ENCODE measurements around the gene HOXB1.
"Not testable (repeated sequence)": the region's sequence is repeated elsewhere in the genome, so short reads cannot be mapped to it uniquely, and the experiment has no call there.

The HOXB1 gene

DNA sequence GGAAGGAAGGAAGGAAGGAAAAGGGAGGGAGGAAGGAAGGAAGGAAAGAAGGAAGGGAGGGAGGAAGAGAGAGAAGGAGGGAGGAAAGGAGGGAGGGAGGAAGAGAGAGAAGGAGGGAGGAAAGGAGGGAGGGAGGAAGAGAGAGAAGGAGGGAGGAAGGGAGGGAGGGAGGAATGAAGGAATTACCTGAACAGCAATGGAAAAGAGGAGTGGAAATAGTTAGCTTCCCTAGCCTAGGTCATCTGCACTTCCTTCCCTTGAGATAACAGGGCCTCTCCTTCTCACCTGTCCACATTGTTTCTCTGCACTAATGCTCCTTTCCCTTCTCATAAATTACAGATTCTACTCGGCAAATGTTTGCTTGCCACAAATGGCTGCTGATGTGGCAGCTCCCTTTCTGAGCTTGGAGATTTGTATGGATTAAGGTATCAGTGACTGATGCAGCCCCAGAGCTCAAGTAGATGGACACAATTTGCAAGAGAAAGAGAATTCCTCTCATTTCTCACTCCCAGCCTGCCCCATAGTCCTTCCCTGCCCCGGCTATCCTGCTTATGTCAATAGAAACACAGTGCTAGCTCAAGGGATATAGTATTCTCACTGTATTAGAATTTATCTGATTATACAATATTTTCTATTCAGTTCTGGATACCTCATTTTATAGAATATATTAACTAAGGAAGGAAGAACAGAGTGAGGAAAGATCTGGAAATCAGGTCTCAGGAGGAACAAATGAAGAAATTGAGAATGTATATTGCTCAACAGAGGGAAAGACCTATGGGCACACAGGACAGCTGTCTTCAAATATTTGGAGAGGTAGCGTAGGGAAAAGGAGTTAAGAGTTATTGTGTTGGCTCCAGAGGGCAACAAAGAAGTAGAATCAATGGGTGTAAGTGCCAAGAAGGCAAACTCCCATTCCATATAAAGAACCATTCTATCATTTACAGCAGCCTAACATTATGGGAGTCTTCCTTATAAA lies 14.6 kb downstream of the HOXB1 start:
- no peak for DNase-seq

DNA sequence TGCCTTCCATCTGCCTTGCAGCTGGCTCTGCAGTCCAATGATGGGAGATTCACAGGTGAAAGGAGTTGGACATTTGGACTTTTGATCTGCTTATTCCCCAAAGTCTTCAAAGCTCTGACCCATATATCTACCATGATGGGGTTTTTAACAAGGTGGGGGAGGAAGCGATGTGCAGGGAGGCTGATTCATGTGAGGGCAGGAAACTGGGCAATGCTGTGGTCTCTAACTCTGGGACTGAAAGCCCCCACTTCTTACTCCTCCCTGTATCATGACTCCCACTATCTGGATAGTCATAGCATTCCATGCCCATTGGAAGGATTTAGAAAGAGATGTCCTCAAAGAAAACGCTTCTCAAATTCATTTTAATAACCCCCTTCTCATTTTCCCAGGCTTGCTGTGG lies 16.3 kb downstream of the HOXB1 start:
- DNase-seq: no peak

DNA sequence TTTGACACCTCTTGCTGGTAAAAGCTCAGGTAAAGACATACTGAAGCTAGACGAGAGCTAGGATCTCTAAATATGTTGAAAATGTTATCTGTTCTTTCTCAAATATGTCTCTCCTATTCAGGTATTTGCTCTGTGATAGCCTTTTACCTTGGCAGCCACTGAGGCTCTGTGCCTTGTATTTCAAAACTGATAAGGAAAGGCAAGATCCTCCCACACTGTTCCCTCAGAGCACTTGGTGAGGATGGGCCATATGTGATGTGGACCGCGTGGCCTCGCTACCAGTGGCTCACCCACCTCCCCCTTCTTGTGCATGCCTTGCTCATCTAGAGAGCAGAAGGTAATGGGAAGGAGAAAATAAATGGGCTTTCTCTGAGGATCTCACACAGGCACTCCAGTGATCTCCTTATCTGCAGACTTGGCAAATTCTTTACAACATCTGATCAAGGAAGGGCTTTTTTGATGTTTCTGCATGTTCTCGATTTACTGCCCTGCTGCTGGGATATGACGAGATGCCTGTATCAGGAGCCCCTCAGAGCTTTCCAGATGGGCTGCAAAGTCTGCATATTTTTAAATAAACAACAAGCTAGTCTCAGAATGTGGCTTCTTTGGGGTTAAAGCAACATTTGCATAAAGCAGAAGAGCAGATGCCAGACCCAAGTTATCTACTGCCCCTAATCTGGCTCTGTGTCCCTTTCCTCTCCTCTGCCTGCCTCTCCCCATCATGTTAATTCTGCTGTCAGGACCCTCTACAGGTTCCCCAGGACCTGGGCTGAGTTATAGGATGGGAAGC lies 16.9 kb downstream of the HOXB1 start:
- DNase-seq: no peak

DNA sequence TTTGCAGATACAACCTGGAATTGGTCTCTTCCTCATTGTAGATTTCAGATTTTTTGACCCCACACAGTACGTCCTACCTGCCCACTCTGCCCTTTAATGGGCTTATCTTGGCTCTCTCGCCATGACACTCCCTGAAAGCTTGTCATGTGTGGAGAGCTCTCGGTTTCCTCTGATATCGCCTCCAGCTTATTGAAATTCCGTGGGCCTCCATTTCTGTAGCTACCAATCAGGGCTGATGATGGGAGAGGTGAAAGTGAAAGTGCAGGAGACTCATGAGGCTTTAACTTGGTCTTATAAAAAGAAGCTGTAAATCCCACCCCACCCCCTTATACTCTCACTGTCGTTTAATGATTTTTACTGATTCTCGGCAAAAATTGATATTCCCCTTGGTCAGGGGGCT lies 17.7 kb downstream of the HOXB1 start:
- DNase-seq: no peak

DNA sequence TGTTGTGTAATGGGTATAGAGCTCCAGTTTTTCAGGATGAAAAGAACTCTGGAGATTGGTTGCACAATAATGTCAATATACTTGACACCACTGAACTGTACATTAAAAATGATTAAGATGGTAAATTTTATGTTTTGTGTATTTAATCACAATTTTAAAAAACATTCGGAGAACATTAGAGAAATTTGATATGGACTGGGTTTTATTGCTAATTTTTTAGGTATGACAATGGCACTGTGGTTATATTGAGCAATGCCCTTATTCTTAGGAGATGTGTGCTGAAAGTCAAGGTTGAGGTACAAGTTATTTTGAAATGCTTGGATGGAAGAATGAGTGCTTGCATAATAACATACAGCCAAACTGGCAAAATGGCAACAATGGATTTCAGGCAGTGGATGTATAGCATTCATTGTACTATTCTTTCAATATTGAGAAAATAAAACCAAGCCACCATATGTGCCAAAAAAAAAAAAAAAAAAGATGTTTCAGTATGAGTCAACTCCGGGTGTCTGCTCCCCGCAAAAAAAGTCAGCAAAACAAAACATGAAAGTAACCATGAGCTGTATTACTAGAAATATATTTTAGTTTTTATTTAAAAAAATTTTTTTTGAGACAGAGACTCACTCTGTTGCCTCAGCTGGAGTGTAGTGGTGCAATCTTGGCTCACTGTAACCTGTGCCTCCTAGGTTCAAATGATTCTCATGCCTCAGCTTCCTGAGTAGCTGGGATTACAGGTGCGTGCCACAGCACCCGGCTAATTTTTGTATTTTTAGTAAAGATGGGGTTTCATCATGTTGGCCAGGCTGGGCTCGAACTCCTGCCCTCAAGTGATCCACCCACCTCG lies 19.8 kb downstream of the HOXB1 start:
- DNase-seq: no peak

DNA sequence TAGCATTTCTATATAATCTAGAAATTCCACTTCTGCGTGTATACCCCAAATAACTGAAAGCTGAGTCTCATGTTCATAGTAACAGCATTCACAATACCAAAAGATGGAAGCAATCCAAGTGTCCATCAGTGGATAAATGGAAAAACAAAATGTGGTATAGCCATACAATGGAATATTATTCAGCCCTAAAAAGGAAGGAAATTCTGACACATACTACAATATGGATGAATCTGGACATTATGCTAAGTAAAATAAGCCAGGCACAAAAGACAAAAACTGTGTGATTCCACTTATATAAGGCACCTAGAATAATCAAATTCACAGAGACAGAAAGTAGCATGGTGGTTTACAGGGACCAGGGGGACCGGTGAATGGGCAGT lies 20.4 kb downstream of the HOXB1 start:
- no peak for DNase-seq

DNA sequence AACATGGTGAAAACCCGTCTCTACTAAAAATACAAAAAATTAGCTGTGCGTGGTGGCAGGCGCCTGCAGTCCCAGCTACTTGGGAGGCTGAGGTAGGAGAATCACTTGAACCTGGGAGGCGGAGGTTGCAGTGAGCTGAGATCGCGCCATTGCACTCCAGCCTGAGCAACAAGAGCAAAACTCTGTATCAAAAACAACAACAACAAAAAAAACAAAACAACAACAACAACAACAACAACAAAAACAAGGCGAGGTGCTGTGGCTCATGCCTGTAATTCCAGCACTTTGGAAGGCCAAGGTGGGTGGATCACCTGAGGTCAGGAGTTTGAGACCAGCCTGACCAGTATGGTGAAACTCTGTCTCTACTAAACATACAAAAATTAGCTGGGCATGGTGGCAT lies 21.1 kb downstream of the HOXB1 start:
- not testable (repeated sequence) for DNase-seq

DNA sequence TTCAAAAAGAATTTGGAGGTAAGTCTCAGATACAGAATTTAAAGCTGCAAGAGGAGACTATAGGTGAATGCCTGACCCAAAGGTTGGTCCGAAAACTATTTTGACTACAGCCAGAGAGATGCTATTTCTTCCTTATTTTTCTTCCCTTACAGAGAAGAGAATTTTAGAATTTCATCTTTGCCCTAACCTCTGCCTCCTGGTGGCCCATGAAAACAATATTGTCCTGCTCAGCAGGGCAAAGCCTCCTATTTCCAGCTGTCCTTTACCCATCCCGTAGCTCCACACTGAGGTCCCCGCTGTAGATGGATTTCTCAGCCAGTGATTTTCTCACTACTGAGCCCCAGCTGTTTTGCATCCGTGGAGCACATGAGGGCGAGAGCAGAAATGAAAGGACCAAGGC lies 24.6 kb downstream of the HOXB1 start:
- DNase-seq: no peak

DNA sequence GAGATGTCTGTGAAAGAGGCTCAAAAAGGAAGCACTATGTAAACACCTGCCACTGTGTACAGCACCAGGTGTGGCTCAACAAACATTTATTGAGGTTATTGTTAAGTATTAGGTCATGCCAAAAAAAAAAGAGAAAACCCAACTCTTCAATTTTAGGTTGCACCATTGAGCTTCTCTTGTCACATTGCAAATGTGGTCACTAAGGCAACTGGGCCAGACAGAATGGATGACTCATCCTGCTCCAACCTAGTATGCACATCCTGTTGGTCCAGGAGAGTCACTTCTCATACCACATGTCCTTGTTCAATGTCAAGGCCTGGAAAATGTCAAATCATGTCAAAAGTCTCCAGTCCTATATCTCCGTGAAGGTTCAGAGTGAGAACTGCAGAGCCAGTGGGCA lies 25.0 kb downstream of the HOXB1 start:
- peak; percentile 25 for DNase-seq

DNA sequence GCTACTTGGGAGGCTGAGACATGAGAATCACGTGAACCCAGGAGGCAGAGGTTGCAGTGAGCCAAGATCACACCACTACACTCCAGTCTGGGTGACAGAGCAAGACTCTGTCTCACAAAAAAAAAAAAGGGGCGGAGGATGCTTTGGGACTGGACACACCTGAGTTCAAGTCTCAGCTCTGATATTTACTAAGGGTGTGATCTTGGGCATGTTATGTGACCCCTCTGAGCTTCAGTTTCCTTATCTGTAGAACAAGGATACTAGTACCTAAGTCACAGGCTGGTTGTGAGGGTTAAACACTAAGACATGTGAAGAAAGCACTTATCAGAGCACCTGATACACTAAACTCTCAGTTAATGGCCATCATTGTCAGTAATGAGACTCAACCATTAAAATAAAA lies 25.9 kb downstream of the HOXB1 start:
- no peak for DNase-seq

DNA sequence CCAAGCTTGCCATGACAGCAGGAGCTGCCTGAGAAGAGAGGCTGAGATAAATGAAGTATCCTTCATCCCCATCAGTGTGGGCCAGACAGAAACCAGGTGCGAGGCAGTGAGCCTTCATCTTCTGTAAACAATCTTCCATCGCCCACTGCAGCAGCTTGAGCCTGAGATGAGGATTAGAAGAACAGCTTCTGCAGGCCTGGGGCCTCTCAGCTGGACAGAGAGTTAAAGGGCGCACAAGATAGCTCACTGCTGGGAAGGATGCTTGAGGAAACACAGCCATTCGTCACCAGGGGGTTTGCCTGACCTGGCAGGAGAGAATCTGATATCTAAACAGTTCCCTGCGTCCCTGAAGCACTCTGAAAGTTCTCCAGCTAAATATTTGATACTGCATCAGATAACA lies 27.1 kb downstream of the HOXB1 start:
- DNase-seq: no peak

DNA sequence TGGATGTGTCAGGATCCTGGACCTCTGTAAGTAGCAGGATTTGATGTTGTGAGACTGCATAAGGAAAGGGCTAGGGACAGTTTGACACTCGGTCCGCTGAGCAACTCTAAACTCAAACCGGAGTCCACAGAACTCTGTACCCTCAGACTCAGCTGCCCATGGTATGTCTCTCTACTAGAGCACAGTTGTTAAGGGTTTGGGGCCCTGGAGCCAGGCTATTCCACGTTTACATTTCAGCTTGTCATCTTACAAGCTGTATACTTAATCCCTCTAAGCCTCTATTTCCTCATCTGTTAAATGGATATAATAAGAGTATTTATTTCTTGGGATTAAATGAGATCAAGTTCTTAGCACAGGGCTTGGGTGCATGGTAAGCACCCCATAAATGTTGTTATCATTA lies 27.9 kb downstream of the HOXB1 start:
- DNase-seq: no peak

DNA sequence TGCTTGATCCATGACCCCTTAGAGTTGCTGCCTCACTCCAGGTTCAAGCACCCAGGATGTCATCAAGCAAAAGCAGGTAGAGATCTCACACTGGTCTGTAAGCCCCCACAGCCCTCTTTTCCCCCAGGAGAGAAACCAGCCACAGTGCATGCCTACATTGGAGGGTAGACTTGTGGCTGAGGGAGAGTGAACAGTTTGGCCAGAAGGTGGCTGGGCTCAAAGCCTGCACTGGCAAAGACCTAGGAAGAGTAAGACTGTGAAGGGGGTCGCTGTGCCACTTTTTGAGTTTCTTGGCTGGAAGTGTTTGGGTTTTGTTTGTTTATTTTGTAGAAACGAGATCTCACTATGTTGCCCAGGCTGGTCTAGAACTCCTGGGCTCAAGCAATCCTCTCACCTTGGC lies 28.5 kb downstream of the HOXB1 start:
- no peak for DNase-seq

DNA sequence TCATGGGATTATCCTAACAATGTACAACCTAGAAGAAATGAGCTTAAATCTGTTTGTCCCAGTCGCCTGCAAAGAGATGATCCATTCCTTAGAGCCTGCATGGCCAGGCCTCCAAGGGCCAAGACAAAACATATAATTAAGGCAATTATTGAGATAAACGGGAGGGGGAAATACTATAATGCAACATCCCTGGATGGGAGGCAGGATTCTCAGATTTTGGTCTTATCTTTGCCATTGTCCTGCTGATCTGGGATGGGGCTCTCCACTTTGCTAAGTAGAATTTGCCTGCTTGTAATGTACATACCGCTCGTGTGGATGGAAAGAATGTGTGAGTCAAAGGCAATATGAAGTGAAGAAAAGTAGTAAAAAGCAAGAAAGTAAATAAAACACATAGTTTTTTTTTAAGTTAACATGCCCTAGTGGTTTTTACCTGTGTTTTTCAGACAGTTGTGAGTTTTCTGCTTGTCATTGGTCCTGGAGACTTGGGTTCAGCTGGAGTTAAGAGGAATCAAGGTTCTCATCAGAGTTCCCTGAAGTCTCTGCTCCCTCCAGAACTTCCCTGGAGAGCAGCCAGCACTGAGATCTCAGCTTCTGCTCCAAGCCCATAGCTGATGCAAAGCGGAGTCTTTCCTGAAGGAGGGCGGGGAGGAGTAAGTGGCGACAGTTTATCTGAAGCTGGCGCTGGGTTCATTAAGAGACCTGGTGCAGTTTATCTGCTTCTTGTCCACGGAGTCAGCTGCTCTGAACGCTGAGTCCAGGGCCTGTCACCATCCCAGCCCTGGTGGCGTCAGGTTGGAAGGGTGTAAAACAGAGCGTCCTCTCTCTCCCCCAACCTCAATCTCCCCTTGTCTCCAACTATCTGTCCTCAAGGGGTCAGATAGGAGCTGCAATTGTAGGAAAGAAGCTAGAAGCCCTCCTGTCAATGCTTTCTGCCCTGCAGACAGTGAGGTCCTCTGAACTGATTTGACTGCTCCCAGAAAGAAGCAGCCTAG lies 30.1 kb downstream of the HOXB1 start:
- no peak for DNase-seq

DNA sequence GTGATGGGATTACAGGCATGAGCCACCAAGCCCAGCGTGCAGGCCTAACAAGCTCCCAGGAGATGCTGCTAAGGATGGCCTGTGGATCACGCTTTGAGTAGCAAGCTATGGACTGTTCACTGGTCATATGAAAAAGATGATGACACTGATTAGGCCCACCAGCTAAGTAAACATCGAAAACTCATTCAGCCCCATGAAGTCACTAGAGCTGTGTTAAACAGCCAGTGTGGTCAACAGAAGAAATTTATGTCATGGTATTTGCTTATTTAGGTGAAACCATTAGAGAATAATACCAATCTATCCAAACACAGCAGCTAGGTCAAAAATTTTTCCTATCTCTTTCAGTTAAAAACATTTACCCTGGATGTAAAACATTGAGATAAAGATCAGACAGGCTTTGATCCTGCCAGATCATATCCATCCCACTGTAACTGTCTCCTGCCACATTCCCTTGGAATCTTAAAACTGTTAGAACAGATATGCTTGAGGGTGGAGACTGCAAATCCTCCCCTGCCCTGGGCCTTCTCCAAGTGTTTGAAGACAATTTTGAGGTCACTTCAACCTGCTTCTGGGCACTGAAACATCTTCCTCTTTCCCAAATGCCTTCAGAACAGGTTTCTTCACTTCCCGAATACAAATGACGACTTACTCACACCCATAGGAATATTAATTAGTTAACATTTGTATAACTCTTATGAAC lies 30.9 kb downstream of the HOXB1 start:
- no peak for DNase-seq

DNA sequence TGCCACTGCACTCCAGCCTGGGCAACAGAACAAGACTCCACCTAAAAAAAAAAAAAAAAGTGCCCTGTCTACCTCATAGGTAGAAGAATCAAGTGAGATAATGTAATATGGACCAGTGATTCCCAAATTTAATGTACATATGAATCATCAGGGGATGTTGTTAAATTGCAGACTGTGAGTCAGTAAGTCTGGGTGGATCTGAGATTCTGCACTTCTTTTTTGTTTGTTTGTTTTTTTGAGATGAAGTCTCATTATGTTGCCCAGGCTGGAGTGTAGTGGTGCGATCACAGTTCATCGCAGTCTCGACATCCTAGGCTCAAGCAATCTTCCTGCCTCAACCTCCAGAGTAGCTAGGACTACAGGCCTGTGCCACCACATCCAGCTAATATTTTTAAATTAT lies 31.6 kb downstream of the HOXB1 start:
- no peak for DNase-seq

DNA sequence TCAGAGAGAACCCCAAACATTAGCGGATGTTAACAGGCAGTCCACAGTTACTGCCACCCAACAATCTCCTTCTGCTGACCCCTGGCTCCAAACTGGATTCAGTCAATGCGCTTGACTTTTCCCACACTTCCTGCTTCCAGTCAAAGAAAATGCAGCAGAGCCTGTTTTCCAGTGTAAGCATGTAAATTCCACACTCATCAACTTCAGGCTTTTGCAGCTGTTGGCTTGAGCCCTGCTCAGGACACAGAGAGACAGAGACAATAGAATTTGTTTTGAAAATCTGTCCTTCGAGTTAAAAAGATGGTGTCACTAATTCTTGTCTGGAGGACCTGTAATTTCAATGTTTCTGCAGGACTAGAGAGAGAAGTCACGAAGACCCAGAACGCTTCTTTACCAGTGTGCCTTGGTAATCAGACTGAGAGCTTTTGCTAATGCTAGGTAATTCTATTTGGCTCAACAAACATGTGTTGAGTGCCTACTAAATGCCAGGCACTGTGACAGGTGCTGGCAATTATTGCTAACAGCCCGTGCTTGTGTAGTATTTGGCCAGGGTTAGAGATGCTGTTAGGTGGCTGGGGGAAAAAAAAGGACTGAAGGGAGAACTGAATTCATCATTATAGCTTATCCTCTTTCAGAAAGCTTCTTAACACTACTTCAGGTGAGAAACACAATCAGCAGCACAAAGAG lies 32.5 kb downstream of the HOXB1 start:
- DNase-seq: no peak

DNA sequence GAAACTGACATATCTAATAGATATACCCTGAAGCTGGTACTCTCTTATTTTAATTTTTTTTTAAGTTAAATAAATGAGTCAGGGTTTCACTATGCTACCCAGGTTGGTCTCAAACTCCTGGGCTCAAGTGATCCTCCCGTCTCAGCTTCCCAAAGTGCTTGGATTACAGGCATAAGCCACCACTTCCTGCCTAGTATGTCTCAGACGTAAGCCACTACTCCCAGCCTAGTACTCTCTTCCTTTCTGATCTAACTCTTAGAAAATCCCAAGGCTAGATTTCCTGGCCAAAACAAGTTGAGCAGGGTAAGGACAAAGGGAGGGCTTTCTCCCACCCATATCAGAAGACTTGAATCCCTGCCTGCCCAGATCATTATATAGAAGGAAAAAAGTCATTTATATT lies 33.7 kb downstream of the HOXB1 start:
- no peak for DNase-seq

DNA sequence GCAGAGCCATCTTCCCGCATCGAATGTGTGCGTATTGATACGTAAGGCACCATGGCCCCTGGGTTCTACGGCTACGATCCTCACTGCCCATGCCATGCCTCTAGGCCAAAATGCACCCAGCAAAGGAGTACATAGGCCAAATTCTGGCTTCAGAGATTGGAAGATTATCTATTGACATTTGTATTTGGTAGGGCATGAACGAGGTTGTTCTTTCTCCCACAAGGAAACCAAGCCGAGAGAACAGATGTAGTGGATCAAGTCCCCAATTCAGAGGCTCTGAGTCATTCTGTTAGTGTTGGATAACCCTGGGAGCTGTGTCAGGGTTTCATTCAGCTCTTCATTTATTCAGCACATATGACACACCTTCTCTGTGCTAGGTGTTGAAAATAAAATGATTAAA lies 36.5 kb downstream of the HOXB1 start:
- no peak for DNase-seq

Measured in T1000 (cell line).